Measurements from ENCODE around the gene NPDC1.
"Not testable (repeated sequence)": the region's sequence is repeated elsewhere in the genome, so short reads cannot be mapped to it uniquely, and the experiment has no call there.

NPDC1 gene

GRCh38 chr9:137038916-137039315, 7.1 kb downstream of the NPDC1 start:
- no peak for DNase-seq

GRCh38 chr9:137037483-137037882, 8.5 kb downstream of the NPDC1 start:
- DNase-seq, result no peak

- no peak for DNase-seq
Observed at GRCh38 chr9:137037035-137037434, 8.9 kb downstream of the NPDC1 start.

- no peak for DNase-seq
Observed at GRCh38 chr9:137035937-137036336, 10.0 kb downstream of the NPDC1 start.

GRCh38 chr9:137035507-137035834, 10.5 kb downstream of the NPDC1 start:
- DNase-seq, result no peak

- no peak for DNase-seq
Observed at GRCh38 chr9:137034709-137035506, 11.1 kb downstream of the NPDC1 start.

GRCh38 chr9:137034039-137034708, 11.8 kb downstream of the NPDC1 start:
- no peak for DNase-seq

- not testable (repeated sequence) for DNase-seq
Observed at GRCh38 chr9:137033481-137033880, 12.5 kb downstream of the NPDC1 start.

GRCh38 chr9:137032858-137033257, 13.1 kb downstream of the NPDC1 start:
- no peak for DNase-seq

GRCh38 chr9:137031904-137032640, 13.9 kb downstream of the NPDC1 start, which contains the start of gene FUT7:
FUT7 (minus strand) TSS chr9:137032088; CDS start chr9:137031991, 97 bp downstream.
- DNase-seq, result no peak

- no peak for DNase-seq
Observed at GRCh38 chr9:137030538-137031527, 15.1 kb downstream of the NPDC1 start.

- DNase-seq, result no peak
Observed at GRCh38 chr9:137030006-137030405, 16.0 kb downstream of the NPDC1 start.

GRCh38 chr9:137029058-137029936, 16.7 kb downstream of the NPDC1 start:
- DNase-seq, result no peak

- DNase-seq, result no peak
Observed at GRCh38 chr9:137028263-137029057, 17.5 kb downstream of the NPDC1 start.

- DNase-seq, result no peak
Observed at GRCh38 chr9:137027369-137028262, 18.4 kb downstream of the NPDC1 start, which contains the start of gene ABCA2. ABCA2 (minus strand) TSS chr9:137028237; CDS start chr9:137028140, 97 bp downstream.

- DNase-seq, result no peak
Observed at GRCh38 chr9:137026828-137027227, 19.1 kb downstream of the NPDC1 start.

GRCh38 chr9:137026384-137026783, 19.6 kb downstream of the NPDC1 start:
- DNase-seq, result no peak

GRCh38 chr9:137025517-137025966, 20.4 kb downstream of the NPDC1 start:
- peak; percentile 81 for DNase-seq

- no peak for DNase-seq
Observed at GRCh38 chr9:137023583-137023991, 22.4 kb downstream of the NPDC1 start.
